Hematopoietic multipotent progenitor cell (in vitro differentiated cells): Measurements from ENCODE around the gene DPYSL3. TPM values are rescaled to one million over a fixed set of nuclear protein-coding genes. Genes with fewer than 3 reads are reported as not detected.

Experiments
- DNase-seq, 3 donors: peaks; one replicate each; pipeline ENCODE4 v3.0.0-alpha.2; 2011 to 2015; ENCODE audit warnings: low read depth in 2 of 3, low spot score in 2 of 3
- total RNA-seq: library from RNA; depleted of rRNA; stranded (reverse); fragments of >200 nt; gene quantifications from one replicate; pipeline ENCODE4 v1.2.3, GENCODE V29; 2012

DPYSL3 gene
- total RNA-seq, 1 donor: 45.2 TPM

GRCh38 chr5:147445090-147445489 lies 64.8 kb downstream of the DPYSL3 start:
- no peak for DNase-seq

- no peak for DNase-seq
Measured at GRCh38 chr5:147442224-147442623, 67.6 kb downstream of the DPYSL3 start.

GRCh38 chr5:147441191-147441695 lies 68.6 kb downstream of the DPYSL3 start:
- DNase-seq: no peak

- no peak for DNase-seq
Measured at GRCh38 chr5:147439254-147439653, 70.6 kb downstream of the DPYSL3 start.

GRCh38 chr5:147437161-147437596 lies 72.7 kb downstream of the DPYSL3 start:
- peak in 2 of 3 donors; percentile 28 to 61 for DNase-seq

- peak in 1 of 3 donors; percentile 20 for DNase-seq
Measured at GRCh38 chr5:147436596-147436995, 73.3 kb downstream of the DPYSL3 start.

GRCh38 chr5:147434049-147434448 lies 75.8 kb downstream of the DPYSL3 start:
- no peak for DNase-seq

- no peak for DNase-seq
Measured at GRCh38 chr5:147432323-147432722, 77.5 kb downstream of the DPYSL3 start.

- DNase-seq: no peak
Measured at GRCh38 chr5:147431586-147431985, 78.3 kb downstream of the DPYSL3 start.

- no peak for DNase-seq
Measured at GRCh38 chr5:147430628-147431027, 79.2 kb downstream of the DPYSL3 start.

GRCh38 chr5:147427521-147428401 lies 82.1 kb downstream of the DPYSL3 start:
- DNase-seq: no peak

- DNase-seq: no peak
Measured at GRCh38 chr5:147426640-147427327, 83.1 kb downstream of the DPYSL3 start.

GRCh38 chr5:147418613-147419012 lies 91.3 kb downstream of the DPYSL3 start:
- DNase-seq: no peak

GRCh38 chr5:147417135-147417813 lies 92.6 kb downstream of the DPYSL3 start:
- DNase-seq: no peak

- DNase-seq: no peak
Measured at GRCh38 chr5:147415651-147416050, 94.2 kb downstream of the DPYSL3 start.

- DNase-seq: no peak
Measured at GRCh38 chr5:147413266-147413665, 96.6 kb downstream of the DPYSL3 start.

GRCh38 chr5:147412561-147412960 lies 97.3 kb downstream of the DPYSL3 start:
- no peak for DNase-seq

GRCh38 chr5:147411359-147412319 lies 98.2 kb downstream of the DPYSL3 start:
- DNase-seq: no peak

- DNase-seq: no peak
Measured at GRCh38 chr5:147410496-147411358, 99.1 kb downstream of the DPYSL3 start.
